Tibial nerve (tissue), 4 donors: ENCODE results near the gene BCR. TPM values are rescaled to one million over a fixed set of nuclear protein-coding genes. Genes with fewer than 3 reads are reported as not detected.

Experiments used
- DNase-seq, 2 donors: peaks; one replicate each; pipeline ENCODE4 v3.0.0-alpha.2; 2019; ENCODE audit warnings: low spot score in 2 of 2
- H3K27ac ChIP-seq, 4 donors: fragments of 200-600 bp; sonication (generic) in 3 of 4; one replicate each; pipeline ENCODE4 v1.5.1; 2017 to 2019; ENCODE audit warnings: mild to moderate bottlenecking in 1 of 4
- H3K27me3 ChIP-seq, 2 donors: fragments of 200-600 bp; sonication (generic) in 1 of 2; one replicate each; pipeline versions ENCODE4 v1.5.1 to v1.6.0; 2017 to 2019
- H3K36me3 ChIP-seq, 3 donors: fragments of 200-600 bp; sonication (generic); one replicate each; pipeline ENCODE4 v1.5.1; 2018 to 2019
- H3K4me1 ChIP-seq, 4 donors: fragments of 200-600 bp; sonication (generic) in 3 of 4; one replicate each; pipeline ENCODE4 v1.5.1; 2017 to 2019
- H3K4me3 ChIP-seq, 4 donors: fragments of 200-600 bp; sonication (generic) in 3 of 4; one replicate each; pipeline ENCODE4 v1.5.1; 2017 to 2019; ENCODE audit warnings: mild to moderate bottlenecking in 1 of 4, moderate library complexity in 1 of 4
- H3K9me3 ChIP-seq, 4 donors: fragments of 200-600 bp; sonication (generic) in 3 of 4; one replicate each; pipeline ENCODE4 v1.5.1; 2017 to 2019
- EP300 ChIP-seq, 2 donors: sonication (generic); formaldehyde crosslinking; IDR thresholded peaks; one replicate each; pipeline ENCODE4 v1.6.1; 2017; ENCODE audit warnings: antibody characterized with exemption in 2 of 2, mild to moderate bottlenecking in 1 of 2
- POLR2A ChIP-seq, 2 donors: fragments of 450-650 bp; IDR thresholded peaks; one replicate each; pipeline ENCODE4 v1.6.1; 2017; ENCODE audit warnings: antibody characterized with exemption in 2 of 2, mild to moderate bottlenecking in 2 of 2, moderate library complexity in 2 of 2
- WGBS, 2 donors: methylation state at CpG; one replicate each; pipeline ENCODE4 v1.1.5; 2018; 5-methylcytosine and 5-hydroxymethylcytosine counted together
- total RNA-seq, 4 donors: library from RNA; depleted of rRNA; stranded (reverse); fragments of >200 nt; gene quantifications; one replicate each; pipeline ENCODE4 v1.1.0, GENCODE V29; 2016
- TF ChIP-seq, protein P1 (sequence below), 5 experiments: fragments of 200-600 bp in 3 of 5; fragments of 450-650 bp in 2 of 5; sonication (generic) in 3 of 5; IDR thresholded peaks; one replicate each; pipeline ENCODE4 v1.5.1; 2016 to 2019; ENCODE audit warnings: antibody characterized with exemption in 5 of 5, mild to moderate bottlenecking in 3 of 5, moderate library complexity in 2 of 5

BCR gene
- total RNA-seq, 4 donors from 2014 or later: 99.0 to 174 (median 120) TPM

DNA sequence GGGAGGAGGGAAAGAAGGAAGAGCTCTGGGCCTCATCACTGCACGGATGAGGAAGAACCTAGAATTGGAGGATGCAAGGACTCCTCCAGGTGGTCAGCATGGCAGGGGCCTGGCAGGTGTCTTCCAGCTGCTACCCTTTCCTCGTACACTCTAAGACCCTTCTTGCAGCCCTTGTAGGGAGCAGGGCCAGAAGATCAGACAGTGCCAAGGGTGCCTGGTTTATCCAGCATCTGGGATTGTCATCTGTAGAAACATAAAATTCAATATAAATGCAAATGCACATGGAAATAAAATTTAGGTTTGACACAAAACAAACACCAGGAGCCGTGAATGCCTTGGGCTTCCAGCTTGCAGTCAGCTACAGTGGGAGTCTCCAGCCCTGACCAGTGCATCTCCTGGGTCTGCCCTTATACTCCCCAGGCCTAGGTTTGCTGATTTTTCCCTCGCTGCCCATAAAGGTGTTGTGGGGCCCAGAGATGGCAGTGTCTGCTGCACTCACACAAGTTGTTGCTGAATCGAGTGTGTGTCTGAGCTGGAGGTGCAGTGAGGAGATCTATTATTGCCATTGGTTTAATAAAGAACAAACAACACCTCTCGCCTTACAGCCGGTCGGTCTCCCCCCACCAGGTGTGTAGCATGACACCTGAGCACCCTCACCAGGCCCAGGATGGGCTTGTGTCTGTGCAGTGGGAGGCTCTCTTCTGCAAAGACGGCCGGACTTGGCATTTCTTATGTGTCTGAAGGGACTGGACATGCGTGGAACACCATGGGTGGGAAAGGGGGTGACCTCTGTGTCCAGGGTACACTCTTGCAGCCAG, 87.1 kb downstream of the BCR start:
- Histone ChIP-seq H3K36me3 (peaks cover 0 to 79% (median 0%) of the 10 kb centered on the region in 3 donors), H3K4me1 (peaks cover 0 to 31% (median 7%) of the 10 kb centered on the region in 4 donors)

DNA sequence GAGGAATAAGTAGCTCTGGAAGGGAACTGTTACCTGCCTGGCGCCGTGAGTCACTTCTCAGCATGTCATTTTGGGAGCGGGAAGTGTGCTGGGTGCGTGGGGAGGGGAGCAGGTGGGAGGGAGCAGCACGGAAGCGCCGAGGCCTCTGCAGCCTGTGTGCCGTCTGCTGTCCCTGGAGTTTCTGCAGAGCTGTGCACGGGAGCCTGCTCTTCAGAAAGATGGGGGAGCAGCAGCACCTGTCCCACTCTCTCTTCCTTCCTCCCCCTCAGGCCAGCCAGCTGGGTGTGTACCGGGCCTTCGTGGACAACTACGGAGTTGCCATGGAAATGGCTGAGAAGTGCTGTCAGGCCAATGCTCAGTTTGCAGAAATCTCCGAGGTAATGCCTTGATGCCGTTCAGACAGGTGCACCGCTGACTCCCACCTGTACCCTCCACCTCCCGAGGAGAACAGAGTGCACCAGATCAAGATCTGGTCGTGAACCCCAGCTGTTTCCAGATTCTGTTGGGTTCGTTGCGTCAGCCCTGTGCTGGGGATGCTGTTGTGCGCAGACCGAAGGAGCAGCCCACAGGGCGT, 87.9 kb downstream of the BCR start:
- TF ChIP-seq, protein P1, sequence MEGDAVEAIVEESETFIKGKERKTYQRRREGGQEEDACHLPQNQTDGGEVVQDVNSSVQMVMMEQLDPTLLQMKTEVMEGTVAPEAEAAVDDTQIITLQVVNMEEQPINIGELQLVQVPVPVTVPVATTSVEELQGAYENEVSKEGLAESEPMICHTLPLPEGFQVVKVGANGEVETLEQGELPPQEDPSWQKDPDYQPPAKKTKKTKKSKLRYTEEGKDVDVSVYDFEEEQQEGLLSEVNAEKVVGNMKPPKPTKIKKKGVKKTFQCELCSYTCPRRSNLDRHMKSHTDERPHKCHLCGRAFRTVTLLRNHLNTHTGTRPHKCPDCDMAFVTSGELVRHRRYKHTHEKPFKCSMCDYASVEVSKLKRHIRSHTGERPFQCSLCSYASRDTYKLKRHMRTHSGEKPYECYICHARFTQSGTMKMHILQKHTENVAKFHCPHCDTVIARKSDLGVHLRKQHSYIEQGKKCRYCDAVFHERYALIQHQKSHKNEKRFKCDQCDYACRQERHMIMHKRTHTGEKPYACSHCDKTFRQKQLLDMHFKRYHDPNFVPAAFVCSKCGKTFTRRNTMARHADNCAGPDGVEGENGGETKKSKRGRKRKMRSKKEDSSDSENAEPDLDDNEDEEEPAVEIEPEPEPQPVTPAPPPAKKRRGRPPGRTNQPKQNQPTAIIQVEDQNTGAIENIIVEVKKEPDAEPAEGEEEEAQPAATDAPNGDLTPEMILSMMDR (IDR thresholded peaks at IDR 0.05): no peak
- TF ChIP-seq EP300 (IDR thresholded peaks at IDR 0.05) (no peak), POLR2A (IDR thresholded peaks at IDR 0.05) (no peak)

More for the DNA sequence above, 87.1 kb downstream of the BCR start:
- Histone ChIP-seq H3K27ac (no peak overlapping the region), H3K27me3 (no peaks in the 10 kb centered on the region), H3K4me3 (no peak overlapping the region), H3K9me3 (no peaks in the 10 kb centered on the region)
- DNase-seq: no peak
- 88 to 91% methylated on average over 11 of the region's 11 CpGs for WGBS, 2 donors
- TF ChIP-seq POLR2A (IDR thresholded peaks at IDR 0.05) (no peak), EP300 (IDR thresholded peaks at IDR 0.05) (no peak)
- TF ChIP-seq, protein P1 (IDR thresholded peaks at IDR 0.05): no peak

DNA sequence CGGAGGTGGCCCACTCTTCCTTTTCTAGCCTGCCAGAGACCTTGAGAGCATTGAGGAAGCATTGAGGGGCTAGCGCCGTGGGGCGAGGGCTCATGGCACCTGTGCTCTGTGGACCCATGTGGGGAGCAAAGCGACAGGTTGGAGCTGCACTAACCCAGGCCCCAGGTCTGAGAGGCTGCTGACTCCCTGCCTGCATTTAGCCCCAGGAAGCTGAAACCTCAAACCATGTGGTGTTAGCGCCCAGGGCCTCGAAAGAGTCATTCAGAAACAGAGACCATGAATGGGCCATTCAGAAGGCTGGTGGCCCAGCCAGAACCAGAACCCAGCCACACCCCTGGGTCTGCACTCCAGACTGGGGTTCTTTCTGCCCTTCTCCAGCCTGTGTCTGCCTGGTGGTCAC, 88.6 kb downstream of the BCR start:
- H3K4me3 ChIP-seq: no peak overlapping the region
- H3K36me3 ChIP-seq: peaks cover 0 to 80% (median 3%) of the 10 kb centered on the region in 3 donors
- H3K27ac ChIP-seq: no peak overlapping the region
- H3K9me3 ChIP-seq: no peaks in the 10 kb centered on the region
- DNase-seq: no peak
- H3K4me1 ChIP-seq: peaks cover 0 to 18% (median 7%) of the 10 kb centered on the region in 4 donors
- WGBS, 2 donors: 79 to 86% methylated on average over 6 to 7 of the region's 7 CpGs
- H3K27me3 ChIP-seq: no peaks in the 10 kb centered on the region
- TF ChIP-seq POLR2A (IDR thresholded peaks at IDR 0.05) (no peak), EP300 (IDR thresholded peaks at IDR 0.05) (no peak)
- TF ChIP-seq, protein P1 (IDR thresholded peaks at IDR 0.05): no peak

More for the DNA sequence above, 87.9 kb downstream of the BCR start:
- Histone ChIP-seq H3K27ac (no peak overlapping the region), H3K4me1 (peaks cover 0 to 23% (median 7%) of the 10 kb centered on the region in 4 donors), H3K9me3 (no peaks in the 10 kb centered on the region), H3K36me3 (peaks cover 0 to 80% (median 0%) of the 10 kb centered on the region in 3 donors), H3K27me3 (no peaks in the 10 kb centered on the region), H3K4me3 (no peak overlapping the region)
- no peak for DNase-seq
- 83 to 84% methylated on average over 22 of the region's 22 CpGs for WGBS, 2 donors

DNA sequence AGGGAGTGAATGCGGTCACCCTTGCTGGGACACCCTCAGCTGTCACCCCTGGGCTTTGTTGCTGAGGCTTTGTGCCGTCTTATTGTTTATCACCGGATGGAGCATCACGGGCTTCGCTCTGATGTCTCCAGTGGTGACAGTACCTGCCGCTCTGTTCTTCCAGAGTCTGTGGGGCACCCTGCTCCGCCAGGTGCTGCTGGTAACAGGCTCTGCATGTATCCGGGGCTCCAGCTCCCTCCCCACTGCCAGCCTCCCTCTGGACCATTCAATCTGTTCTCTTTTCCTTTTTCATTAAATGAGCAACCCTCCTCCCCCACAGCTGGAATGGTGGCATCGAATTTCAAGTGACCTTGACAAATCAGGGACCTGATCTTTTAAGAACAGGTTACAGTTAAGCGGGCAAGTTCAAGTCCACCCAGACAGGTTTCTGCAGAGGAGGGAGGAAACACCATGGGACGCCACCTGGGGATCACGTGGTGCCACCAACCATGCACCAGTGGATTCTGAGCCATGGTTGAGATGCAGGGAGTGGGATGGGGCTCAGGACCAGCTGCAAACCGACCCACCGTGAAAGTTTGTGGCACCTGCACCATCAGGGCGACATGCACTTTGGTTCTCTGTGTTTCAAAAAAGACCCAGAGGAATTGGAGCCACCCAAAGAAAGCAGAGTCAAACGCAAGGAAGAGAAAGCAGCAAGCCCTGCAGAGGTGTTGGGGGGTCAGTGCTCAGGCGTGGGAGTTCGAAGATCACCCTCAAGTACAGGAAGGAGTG, 89.3 kb downstream of the BCR start:
- no peak for TF ChIP-seq POLR2A (IDR thresholded peaks at IDR 0.05)
- no peak for TF ChIP-seq EP300 (IDR thresholded peaks at IDR 0.05)
- TF ChIP-seq, protein P1 (IDR thresholded peaks at IDR 0.05): no peak

More for the DNA sequence above, 89.3 kb downstream of the BCR start:
- H3K4me1 ChIP-seq: peaks cover 0 to 11% (median 2%) of the 10 kb centered on the region in 4 donors
- WGBS, 2 donors: 77 to 83% methylated on average over 18 of the region's 18 CpGs
- no peak for DNase-seq
- no peaks in the 10 kb centered on the region for H3K9me3 ChIP-seq
- peaks cover 0 to 80% (median 7%) of the 10 kb centered on the region in 3 donors for H3K36me3 ChIP-seq
- no peak overlapping the region for H3K4me3 ChIP-seq
- H3K27ac ChIP-seq: no peak overlapping the region
- H3K27me3 ChIP-seq: no peaks in the 10 kb centered on the region
